ENCODE data around the gene NAPSA. TPM values are rescaled to one million over a fixed set of nuclear protein-coding genes. Genes with fewer than 3 reads are reported as not detected.

The NAPSA gene
- total RNA-seq, 3 donors from 2014 or later (not counting 1 experiment from before 2014, with no cell fraction given), result 0.94 to 1.3 (median 0.95) TPM

DNA sequence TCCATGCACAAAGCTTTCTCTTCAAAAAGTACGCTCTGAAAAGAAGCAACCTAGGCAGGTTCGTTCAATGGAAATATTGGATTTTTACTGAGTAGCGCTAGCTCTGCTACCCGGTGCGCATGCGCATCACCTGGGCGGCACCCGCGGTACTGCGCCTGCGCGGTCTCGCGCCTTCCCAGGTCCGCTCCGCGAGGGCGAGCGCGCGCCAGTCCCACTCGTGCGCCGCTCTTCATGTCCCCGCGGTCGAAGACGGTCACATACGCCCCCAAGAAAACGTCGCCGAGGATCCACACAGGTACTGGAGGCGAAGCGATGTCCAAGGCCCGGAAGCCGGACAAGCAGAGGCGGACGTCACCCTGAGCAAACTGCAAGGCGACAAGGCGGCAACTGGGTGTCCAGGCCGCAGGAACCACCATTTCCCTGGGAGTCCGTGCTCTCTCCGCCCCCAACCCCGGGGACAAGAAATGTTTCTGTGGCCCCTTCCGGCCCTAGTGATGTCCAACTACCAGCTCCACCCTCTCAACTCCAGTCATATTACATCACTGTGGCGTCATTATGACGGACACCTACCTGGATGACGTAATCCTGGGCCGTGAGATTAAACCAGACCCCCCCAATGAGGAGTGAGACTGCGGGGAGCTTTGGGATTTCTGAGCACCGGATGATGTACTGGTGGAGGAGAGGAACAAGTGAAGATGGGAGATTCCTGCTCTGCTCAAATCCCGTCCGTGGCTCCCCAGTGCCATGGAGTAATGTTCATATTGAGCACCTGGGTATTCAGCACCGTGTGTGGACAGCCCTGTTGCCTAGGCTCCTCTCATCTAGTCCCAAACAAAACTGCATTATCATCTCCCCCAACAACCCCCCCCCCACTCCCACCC is 31.5 kb downstream of the NAPSA start:
- peaks cover 11% of the 10 kb centered on the region for H3K36me3 Mint-ChIP-seq
- DNase-seq (peak; percentile 84 to 93), ATAC-seq (peak; percentile 32 to 53 (median 52))
- H3K4me1 Mint-ChIP-seq, result peaks cover 36 to 57% of the 10 kb centered on the region in 2 donors
- intact Hi-C loops (cut with micrococcal nuclease), result no loop called here
- H3K36me3 ChIP-seq (ENCODE audit: control insufficient read depth, insufficient read depth, low read length), result no peaks in the 10 kb centered on the region
- H3K4me1 ChIP-seq (ENCODE audit: control insufficient read depth, insufficient read depth, low read length), result peaks cover 54% of the 10 kb centered on the region
- H3K27me3 ChIP-seq (ENCODE audit: control insufficient read depth, insufficient read depth, low read length), result peaks cover 28% of the 10 kb centered on the region
- H3K27ac ChIP-seq (ENCODE audit: low read length), result peak overlapping the region; percentile 57
- peak overlapping the region; percentile 83 to 84 for H3K27ac Mint-ChIP-seq
- WGBS (ENCODE audit: insufficient coverage), result 15% methylated on average over 54 of the region's 54 CpGs
- H3K9me3 ChIP-seq (ENCODE audit: control insufficient read depth, insufficient read depth, low read length), result peaks cover 13% of the 10 kb centered on the region
- H3K9me3 Mint-ChIP-seq, result peaks cover 0 to 4% of the 10 kb centered on the region in 2 donors
- TF ChIP-seq, protein P1, sequence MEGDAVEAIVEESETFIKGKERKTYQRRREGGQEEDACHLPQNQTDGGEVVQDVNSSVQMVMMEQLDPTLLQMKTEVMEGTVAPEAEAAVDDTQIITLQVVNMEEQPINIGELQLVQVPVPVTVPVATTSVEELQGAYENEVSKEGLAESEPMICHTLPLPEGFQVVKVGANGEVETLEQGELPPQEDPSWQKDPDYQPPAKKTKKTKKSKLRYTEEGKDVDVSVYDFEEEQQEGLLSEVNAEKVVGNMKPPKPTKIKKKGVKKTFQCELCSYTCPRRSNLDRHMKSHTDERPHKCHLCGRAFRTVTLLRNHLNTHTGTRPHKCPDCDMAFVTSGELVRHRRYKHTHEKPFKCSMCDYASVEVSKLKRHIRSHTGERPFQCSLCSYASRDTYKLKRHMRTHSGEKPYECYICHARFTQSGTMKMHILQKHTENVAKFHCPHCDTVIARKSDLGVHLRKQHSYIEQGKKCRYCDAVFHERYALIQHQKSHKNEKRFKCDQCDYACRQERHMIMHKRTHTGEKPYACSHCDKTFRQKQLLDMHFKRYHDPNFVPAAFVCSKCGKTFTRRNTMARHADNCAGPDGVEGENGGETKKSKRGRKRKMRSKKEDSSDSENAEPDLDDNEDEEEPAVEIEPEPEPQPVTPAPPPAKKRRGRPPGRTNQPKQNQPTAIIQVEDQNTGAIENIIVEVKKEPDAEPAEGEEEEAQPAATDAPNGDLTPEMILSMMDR (IDR thresholded peaks at IDR 0.05), result no peak
- peak overlapping the region; percentile 53 for H3K4me3 ChIP-seq (ENCODE audit: low read length)
- H3K4me3 Mint-ChIP-seq, result peak overlapping the region; percentile 88
- H3K27me3 Mint-ChIP-seq (ENCODE audit: low read depth in 2 of 2), result peaks cover 47 to 49% of the 10 kb centered on the region in 2 donors

DNA sequence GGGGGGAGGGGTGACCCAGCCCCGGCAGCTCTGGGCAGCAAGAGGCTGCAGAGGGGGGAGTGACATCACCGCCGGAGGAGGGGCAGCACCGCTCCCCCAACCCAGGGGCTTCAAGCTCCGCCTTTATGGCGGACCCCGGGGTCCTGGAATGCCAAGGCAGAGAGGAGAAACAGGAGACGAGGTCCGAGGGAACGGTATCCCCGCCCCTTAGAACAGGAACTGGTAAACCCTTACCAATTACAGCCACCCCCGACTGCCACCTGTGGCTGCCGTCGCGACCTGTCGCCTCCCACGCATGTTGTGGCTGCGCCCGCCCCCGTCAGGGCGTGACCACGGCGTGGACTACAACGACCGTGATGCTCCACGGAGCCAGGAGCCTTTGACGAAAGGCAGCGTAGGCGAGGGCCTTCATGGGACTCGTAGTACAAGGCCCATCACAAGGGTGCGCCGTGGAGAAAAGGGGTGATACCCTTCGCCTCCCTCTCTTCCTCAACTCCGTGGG is 32.2 kb downstream of the NAPSA start:
- H3K4me3 ChIP-seq (ENCODE audit: low read length), result peak overlapping the region; percentile 53
- peak; percentile 79 to 86 (median 79) for ATAC-seq
- H3K27ac Mint-ChIP-seq, result peak overlapping the region; percentile 83 to 84
- H3K36me3 Mint-ChIP-seq, result peaks cover 11% of the 10 kb centered on the region
- H3K9me3 ChIP-seq (ENCODE audit: control insufficient read depth, insufficient read depth, low read length), result peaks cover 14% of the 10 kb centered on the region
- peak overlapping the region; percentile 57 for H3K27ac ChIP-seq (ENCODE audit: low read length)
- peak; percentile 74 to 93 for DNase-seq
- H3K27me3 Mint-ChIP-seq (ENCODE audit: low read depth in 2 of 2), result peaks cover 47 to 49% of the 10 kb centered on the region in 2 donors
- 2% methylated on average over 34 of the region's 34 CpGs for WGBS (ENCODE audit: insufficient coverage)
- peaks cover 0 to 4% of the 10 kb centered on the region in 2 donors for H3K9me3 Mint-ChIP-seq
- H3K4me3 Mint-ChIP-seq, result peak overlapping the region; percentile 88
- intact Hi-C loops (cut with micrococcal nuclease), result no loop called here
- H3K27me3 ChIP-seq (ENCODE audit: control insufficient read depth, insufficient read depth, low read length), result peaks cover 28% of the 10 kb centered on the region
- H3K4me1 ChIP-seq (ENCODE audit: control insufficient read depth, insufficient read depth, low read length), result peaks cover 56% of the 10 kb centered on the region
- H3K4me1 Mint-ChIP-seq, result peaks cover 36 to 57% of the 10 kb centered on the region in 2 donors
- TF ChIP-seq, protein P1 (IDR thresholded peaks at IDR 0.05), result no peak
- no peaks in the 10 kb centered on the region for H3K36me3 ChIP-seq (ENCODE audit: control insufficient read depth, insufficient read depth, low read length)

DNA sequence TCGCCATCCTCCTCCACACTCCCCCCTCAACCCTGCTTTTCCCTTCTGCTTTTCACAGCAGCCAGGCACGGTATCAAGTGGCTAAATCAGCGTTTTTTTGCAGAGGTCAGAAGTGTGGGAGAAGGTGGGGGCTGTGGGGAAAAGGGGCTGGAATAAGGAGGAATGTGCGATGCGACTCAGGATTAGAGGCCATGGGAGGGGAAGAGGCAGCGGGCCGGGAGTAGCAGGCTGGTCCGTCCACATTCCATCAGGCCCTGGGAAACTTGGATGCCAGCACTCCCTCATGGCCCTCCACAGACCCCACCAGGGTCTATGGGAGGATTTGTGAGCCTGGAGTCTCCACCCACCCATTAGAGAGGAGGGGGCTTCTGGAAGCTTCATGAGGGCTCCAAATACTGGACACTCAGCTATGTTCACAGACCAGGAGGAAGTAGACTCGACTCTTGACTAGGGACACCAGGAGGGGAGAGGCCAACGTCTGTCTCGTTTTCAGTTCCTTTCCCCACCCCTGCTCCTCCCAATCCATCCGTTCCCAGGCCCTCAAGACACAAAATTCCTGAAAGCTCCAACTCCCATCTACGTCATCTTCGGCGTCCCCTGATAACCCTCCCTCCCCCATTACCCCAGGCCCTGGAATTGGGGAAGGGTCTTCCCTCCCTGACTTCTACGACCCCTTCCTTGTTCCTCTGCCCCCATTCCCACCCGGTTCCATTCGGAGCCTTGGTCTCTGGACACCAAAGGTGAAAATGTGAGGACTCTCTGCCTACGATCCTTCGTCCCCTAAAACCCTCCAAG is 33.0 kb downstream of the NAPSA start:
- peak overlapping the region; percentile 8 for H3K27ac ChIP-seq (ENCODE audit: low read length)
- DNase-seq (no peak), ATAC-seq (no peak)
- peaks cover 61% of the 10 kb centered on the region for H3K4me1 ChIP-seq (ENCODE audit: control insufficient read depth, insufficient read depth, low read length)
- 17% methylated on average over 18 of the region's 20 CpGs for WGBS (ENCODE audit: insufficient coverage)
- no peak overlapping the region for H3K4me3 ChIP-seq (ENCODE audit: low read length)
- TF ChIP-seq, protein P1 (IDR thresholded peaks at IDR 0.05), result no peak
- Mint-ChIP-seq H3K27me3 (ENCODE audit: low read depth in 2 of 2) (peaks cover 50 to 53% of the 10 kb centered on the region in 2 donors), H3K4me3 (peak overlapping the region; percentile 25), H3K9me3 (peaks cover 0 to 4% of the 10 kb centered on the region in 2 donors), H3K36me3 (peaks cover 13% of the 10 kb centered on the region), H3K4me1 (peaks cover 40 to 62% of the 10 kb centered on the region in 2 donors), H3K27ac (no peak overlapping the region)
- peaks cover 14% of the 10 kb centered on the region for H3K9me3 ChIP-seq (ENCODE audit: control insufficient read depth, insufficient read depth, low read length)
- H3K27me3 ChIP-seq (ENCODE audit: control insufficient read depth, insufficient read depth, low read length), result peaks cover 34% of the 10 kb centered on the region
- no peaks in the 10 kb centered on the region for H3K36me3 ChIP-seq (ENCODE audit: control insufficient read depth, insufficient read depth, low read length)
- intact Hi-C loops (cut with micrococcal nuclease), result no loop called here

All from natural killer cell (primary cell).